ENCODE data around the gene FNDC3B. TPM values are rescaled to one million over a fixed set of nuclear protein-coding genes. Genes with fewer than 3 reads are reported as not detected.
A peak's percentile ranks its signal among the peaks of the same experiment; 100 is the strongest.

FNDC3B gene
- total RNA-seq, 2 donors from 2014 or later: 80.6 to 107 TPM

- Histone ChIP-seq H3K27me3 (ENCODE audit: control insufficient read depth, insufficient read depth, low read length, poor library complexity, severe bottlenecking) (no peaks in the 10 kb centered on the region), H3K4me1 (ENCODE audit: control insufficient read depth, insufficient read depth, low read length) (no peaks in the 10 kb centered on the region), H3K9ac (ENCODE audit: extremely low read depth, low read length, poor library complexity, severe bottlenecking) (no peak overlapping the region), H3K27ac (ENCODE audit: low read depth, low read length) (no peak overlapping the region), H3K36me3 (ENCODE audit: control insufficient read depth, insufficient read depth, low read length) (peaks cover 81% of the 10 kb centered on the region), H3K9me3 (ENCODE audit: control insufficient read depth, low read length) (no peaks in the 10 kb centered on the region), H3K4me3 (ENCODE audit: low read length) (no peak overlapping the region)
- TF ChIP-seq CTCF (conservative IDR thresholded peaks at IDR 0.05): no peak
- Mint-ChIP-seq H3K9me3 (no peaks in the 10 kb centered on the region), H3K36me3 (ENCODE audit: low read depth) (peaks cover 43% of the 10 kb centered on the region), H3K4me1 (peaks cover 6% of the 10 kb centered on the region), H3K27ac (no peak overlapping the region), H3K4me3 (no peak overlapping the region), H3K27me3 (ENCODE audit: insufficient read depth) (no peaks in the 10 kb centered on the region)
- DNase-seq: no peak
- 93% methylated on average over 5 to 9 of the region's 9 CpGs for WGBS, 2 experiments (ENCODE audit: insufficient coverage in 1 of 2, insufficient read length in 1 of 2)
Measured at GRCh38 chr3:172112078-172112733, 72.8 kb downstream of the FNDC3B start.

DNA sequence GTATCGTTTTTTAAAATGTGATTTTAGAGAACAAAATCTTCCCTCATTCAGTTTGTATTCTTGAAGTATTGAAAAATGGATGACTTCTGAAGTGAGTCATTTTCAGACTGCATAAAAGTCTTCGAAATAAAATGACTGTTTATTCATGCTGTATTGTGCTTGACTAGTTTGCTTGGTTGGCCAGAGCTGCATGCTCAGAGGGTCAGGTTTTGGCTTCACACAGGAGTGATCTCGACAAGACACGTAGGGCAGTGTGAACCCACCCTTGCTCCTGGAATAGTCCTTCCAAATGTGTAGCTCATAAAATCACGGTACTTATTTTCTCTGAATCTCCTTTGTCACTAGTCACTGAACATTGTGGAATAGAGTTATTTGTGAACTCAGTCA is 73.3 kb downstream of the FNDC3B start:
- Histone ChIP-seq H3K27me3 (ENCODE audit: control insufficient read depth, insufficient read depth, low read length, poor library complexity, severe bottlenecking) (no peaks in the 10 kb centered on the region), H3K27ac (ENCODE audit: low read depth, low read length) (no peak overlapping the region), H3K9ac (ENCODE audit: extremely low read depth, low read length, poor library complexity, severe bottlenecking) (no peak overlapping the region), H3K4me3 (ENCODE audit: low read length) (no peak overlapping the region), H3K36me3 (ENCODE audit: control insufficient read depth, insufficient read depth, low read length) (peaks cover 82% of the 10 kb centered on the region), H3K9me3 (ENCODE audit: control insufficient read depth, low read length) (no peaks in the 10 kb centered on the region), H3K4me1 (ENCODE audit: control insufficient read depth, insufficient read depth, low read length) (no peaks in the 10 kb centered on the region)
- WGBS, 2 experiments (ENCODE audit: insufficient coverage in 1 of 2, insufficient read length in 1 of 2): 84 to 93% methylated on average over 3 to 5 of the region's 5 CpGs
- Mint-ChIP-seq H3K4me1 (peaks cover 6% of the 10 kb centered on the region), H3K27me3 (ENCODE audit: insufficient read depth) (no peaks in the 10 kb centered on the region), H3K27ac (peak overlapping the region; percentile 45), H3K9me3 (no peaks in the 10 kb centered on the region), H3K4me3 (no peak overlapping the region), H3K36me3 (ENCODE audit: low read depth) (peaks cover 46% of the 10 kb centered on the region)
- no peak for TF ChIP-seq CTCF (conservative IDR thresholded peaks at IDR 0.05)
- no peak for DNase-seq

DNA sequence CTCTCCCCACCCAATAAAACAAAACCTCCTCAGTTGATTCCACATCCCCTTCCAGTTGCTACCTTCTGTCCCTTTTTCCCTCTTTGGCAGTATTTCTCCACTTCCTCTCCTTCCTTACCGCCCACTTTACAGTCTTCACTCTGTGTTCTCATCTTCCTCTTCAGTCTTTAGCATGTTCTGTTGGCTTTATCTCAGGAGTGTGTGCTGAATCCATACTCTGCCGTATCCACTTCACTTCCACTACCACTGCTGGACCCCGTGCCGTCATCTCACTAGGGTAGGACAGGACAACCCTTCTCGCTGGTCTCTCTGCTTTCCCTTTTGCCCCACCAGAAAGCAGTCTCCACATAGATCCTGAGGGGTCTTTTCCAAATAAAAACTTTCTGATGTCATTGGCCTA is 74.3 kb downstream of the FNDC3B start:
- Histone ChIP-seq H3K4me3 (ENCODE audit: low read length) (no peak overlapping the region), H3K9me3 (ENCODE audit: control insufficient read depth, low read length) (no peaks in the 10 kb centered on the region), H3K27ac (ENCODE audit: low read depth, low read length) (no peak overlapping the region), H3K4me1 (ENCODE audit: control insufficient read depth, insufficient read depth, low read length) (no peaks in the 10 kb centered on the region), H3K27me3 (ENCODE audit: control insufficient read depth, insufficient read depth, low read length, poor library complexity, severe bottlenecking) (no peaks in the 10 kb centered on the region), H3K9ac (ENCODE audit: extremely low read depth, low read length, poor library complexity, severe bottlenecking) (no peak overlapping the region), H3K36me3 (ENCODE audit: control insufficient read depth, insufficient read depth, low read length) (peaks cover 86% of the 10 kb centered on the region)
- Mint-ChIP-seq H3K4me3 (no peak overlapping the region), H3K36me3 (ENCODE audit: low read depth) (peaks cover 56% of the 10 kb centered on the region), H3K27ac (peak overlapping the region; percentile 3), H3K4me1 (peaks cover 6% of the 10 kb centered on the region), H3K9me3 (no peaks in the 10 kb centered on the region), H3K27me3 (ENCODE audit: insufficient read depth) (no peaks in the 10 kb centered on the region)
- DNase-seq: no peak
- 96 to 98% methylated on average over 5 of the region's 5 CpGs for WGBS, 2 experiments (ENCODE audit: insufficient coverage in 1 of 2, insufficient read length in 1 of 2)
- no peak for TF ChIP-seq CTCF (conservative IDR thresholded peaks at IDR 0.05)

Data from endodermal cell (in vitro differentiated cells).